ENCODE results near the gene CHMP2A.

CHMP2A gene

GRCh38 chr19:58554494-58555368 lies at the start of gene CHMP2A:
Gene CHMP2A, minus strand, starts transcription at chr19:58555105. Its CDS starts 893 bp downstream, at chr19:58554212.
- DNase-seq: peak; percentile 99

GRCh38 chr19:58586133-58586765 lies 31.3 kb upstream of the CHMP2A start:
- DNase-seq: no peak

- DNase-seq: no peak
Measured at GRCh38 chr19:58585442-58586132, 30.7 kb upstream of the CHMP2A start.

DNA sequence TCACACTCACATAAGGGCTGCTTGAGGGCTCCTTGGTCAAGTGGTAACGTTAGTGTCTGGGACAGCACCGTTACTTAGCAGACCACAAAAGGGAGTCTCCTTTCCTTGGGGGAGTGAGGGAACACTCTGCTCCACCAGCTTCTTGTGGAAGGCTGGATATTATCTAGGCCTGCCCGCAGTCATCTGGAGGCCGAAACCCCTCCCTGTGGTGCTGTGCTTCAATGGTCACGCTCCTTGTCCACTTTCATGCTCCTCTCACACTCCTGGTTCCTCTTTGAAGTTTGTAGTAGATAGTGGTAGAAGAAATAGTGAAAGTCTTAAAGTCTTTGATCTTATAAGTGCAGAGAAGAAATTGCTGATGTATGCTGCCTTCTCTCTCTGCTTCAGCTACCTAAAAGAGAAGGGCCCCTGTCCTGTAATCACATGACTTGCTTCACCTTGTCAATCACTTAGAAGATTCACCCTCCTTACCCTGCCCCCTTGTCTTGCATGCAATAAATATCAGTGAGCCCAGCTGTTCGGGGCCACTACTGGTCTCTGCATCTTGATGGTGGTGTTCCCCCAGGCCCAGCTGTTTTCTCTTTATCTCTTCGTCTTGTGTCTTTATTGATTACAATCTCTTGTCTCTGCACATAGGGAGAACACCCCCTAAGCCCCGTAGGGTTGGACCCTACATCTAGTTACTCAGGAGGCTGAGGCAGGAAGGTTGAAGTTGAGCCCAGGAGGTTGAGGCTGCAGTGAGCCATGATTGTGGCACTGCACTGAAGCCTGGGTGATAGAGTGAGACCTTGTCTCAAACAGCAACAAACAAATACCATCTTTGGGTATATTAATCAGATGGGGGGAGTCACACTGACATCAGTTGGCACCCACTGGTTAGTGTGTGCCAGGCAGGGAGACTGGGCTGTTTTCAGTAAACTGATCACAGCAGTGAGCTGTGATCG lies 29.9 kb upstream of the CHMP2A start:
- DNase-seq: no peak

DNA sequence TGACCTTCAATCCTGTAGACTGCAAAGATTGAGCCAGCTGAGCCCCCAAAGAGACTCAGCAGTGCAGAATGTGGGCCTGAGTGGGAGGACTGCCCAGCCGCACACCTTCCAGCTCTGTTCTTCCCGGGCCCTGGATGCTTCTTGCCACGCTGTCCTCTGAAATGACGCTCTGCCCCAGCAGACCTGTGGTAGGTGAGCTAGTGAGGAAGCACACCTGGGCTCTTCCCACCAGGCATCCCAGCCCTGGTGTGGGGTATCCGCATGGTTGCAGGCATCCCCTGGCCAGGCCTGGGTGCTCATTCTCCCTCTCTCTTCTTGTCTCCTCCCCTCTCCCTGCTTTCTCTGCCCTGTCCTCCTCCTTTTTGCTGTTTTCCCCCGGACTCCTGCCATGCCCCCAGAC lies 28.1 kb upstream of the CHMP2A start:
- DNase-seq: no peak

DNA sequence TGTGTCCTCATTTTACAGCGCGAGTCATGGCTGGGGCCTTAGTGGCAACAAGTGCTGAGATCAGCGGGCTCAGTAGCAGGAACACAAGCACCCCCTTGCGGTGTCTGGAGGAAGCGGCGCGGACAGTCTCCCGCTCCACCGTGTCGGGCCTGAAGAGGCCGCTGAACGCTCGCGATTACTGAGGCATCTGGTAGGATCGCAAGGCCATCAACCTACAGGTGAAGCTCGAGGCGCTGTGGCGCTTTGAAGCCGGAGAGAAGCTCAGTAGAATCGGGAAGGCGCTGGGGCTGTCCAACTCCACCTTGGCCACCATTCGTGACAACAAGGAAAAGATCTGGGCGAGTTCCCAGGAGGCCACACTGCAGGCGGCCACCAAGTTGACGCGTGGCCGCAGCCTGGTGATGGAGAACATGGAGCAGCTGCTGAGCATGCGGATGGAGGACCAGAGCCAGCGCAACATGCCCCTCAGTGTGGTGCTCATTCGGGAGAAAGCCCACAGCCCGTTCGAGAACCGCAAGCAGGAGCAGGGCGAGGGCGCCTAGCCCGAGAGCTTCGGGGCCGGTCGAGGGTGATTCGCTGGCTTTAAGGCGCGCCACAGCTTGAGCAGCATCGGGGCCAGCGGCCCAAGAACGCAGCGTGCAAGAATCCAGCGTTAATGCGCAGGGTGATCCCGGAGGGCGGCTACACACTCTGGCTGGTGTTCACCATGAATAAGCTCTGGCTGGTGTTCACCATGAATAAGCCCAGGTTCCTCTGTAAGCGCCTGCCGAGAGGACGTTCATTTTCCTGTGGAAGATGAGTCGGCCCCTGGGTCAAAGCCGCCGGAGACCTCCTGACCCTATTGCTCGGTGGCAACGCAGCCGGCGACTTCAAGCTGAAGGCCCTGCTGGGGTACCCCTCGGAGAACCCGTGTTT lies 26.6 kb upstream of the CHMP2A start:
- peak; percentile 92 for DNase-seq

DNA sequence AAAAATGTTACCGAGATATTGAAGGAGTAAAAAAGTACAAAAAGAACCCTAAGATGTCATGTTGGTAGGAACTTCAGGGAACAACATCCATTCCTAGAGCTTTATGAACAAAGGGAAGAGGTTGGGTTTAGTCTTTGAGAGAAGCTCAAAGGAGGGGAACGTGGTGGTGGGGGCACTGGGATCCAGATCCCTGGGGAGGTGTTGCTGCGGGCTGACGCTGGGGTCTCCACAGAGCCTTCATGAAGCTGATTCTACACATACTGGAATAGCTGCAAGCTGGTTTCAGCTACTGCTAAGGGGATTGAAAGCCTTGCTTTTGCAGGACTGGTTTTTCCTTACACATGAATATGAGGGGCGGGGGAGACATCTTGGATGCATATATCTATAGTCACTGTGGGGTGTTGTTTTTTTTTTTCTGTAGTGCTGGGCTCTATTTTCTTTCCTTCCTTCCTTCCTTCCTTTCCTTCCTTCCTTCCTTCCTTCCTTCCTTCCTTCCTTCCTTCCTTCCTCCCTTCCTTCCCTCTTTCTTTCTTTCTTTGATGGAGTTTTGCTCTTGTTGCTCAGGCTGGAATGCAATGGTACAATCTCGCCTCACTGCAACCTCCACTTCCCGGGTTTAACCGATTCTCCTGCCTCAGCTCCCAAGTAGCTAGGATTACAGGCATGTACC lies 24.7 kb upstream of the CHMP2A start:
- no peak for DNase-seq

GRCh38 chr19:58578012-58578925 lies 23.4 kb upstream of the CHMP2A start:
- peak; percentile 8 for DNase-seq

GRCh38 chr19:58577581-58577980 lies 22.7 kb upstream of the CHMP2A start:
- peak; percentile 0 for DNase-seq

- DNase-seq: peak; percentile 92
Measured at GRCh38 chr19:58575183-58576041, 20.5 kb upstream of the CHMP2A start.

- DNase-seq: no peak
Measured at GRCh38 chr19:58573658-58574164, 18.8 kb upstream of the CHMP2A start.

DNA sequence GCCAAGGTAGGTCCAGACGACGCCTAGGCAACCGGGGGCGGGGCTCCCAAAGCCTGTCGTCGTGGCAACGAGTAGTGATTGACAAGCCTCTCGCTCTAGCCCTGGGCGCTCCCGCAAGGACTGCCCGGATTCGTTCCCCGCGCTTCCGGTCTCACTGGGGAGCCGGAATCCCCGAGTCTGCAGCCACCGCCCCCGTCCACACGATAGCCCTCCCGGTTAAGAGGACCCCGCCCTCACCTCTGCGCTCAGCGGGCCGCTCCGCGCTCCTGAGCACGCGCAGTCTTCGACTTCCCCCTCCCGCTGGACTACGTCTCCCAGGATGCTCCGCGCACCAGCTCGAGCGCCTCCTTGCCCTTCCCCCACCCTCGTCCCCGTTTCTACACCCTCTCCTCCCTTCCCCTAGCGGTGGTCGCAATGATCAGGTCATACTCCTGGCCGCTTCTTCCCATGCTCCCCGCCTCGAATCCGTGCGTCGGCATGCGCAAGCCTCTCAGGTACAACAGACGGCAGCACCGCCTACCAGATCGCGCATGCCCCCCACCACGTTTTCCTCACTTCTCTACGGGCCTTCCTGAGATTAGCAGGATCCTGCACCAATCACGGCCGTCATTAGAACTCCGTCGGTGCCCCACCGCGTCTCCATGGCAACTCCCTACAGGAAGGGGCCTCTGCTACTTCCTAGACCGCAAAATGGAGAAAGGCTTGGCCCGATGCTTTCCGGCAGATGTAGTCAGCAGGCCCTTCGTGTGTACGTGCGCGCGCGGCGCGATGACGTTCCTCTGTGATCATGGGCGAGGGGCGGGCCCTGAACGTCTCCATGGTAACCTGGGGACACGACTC lies 18.1 kb upstream of the CHMP2A start, which contains the start of gene MZF1:
Gene MZF1 (minus strand): TSS at position 518 of the 840 bp plus-strand sequence. CDS start 1,946 bp downstream, outside the sequence.
- DNase-seq: peak; percentile 100

- no peak for DNase-seq
Measured at GRCh38 chr19:58572026-58572817, 17.3 kb upstream of the CHMP2A start.

DNA sequence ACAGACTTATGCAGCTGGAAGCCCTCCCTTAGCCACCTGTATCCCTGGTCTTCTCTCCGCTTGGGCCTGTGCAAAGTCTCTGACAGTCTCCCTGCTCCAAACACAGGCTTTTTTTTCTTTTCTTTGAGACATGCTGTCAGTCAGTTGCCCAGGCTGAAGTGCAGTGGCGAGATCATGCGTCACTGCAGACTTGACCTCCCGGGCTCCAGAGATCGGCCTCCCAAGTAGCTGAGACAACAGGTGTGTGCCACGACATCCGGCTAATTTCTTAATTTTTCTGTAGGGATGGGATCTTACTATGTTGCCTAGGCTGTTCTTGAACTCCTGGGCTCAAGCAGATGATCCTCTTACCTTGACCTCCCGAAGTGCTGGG lies 16.7 kb upstream of the CHMP2A start:
- no peak for DNase-seq

DNA sequence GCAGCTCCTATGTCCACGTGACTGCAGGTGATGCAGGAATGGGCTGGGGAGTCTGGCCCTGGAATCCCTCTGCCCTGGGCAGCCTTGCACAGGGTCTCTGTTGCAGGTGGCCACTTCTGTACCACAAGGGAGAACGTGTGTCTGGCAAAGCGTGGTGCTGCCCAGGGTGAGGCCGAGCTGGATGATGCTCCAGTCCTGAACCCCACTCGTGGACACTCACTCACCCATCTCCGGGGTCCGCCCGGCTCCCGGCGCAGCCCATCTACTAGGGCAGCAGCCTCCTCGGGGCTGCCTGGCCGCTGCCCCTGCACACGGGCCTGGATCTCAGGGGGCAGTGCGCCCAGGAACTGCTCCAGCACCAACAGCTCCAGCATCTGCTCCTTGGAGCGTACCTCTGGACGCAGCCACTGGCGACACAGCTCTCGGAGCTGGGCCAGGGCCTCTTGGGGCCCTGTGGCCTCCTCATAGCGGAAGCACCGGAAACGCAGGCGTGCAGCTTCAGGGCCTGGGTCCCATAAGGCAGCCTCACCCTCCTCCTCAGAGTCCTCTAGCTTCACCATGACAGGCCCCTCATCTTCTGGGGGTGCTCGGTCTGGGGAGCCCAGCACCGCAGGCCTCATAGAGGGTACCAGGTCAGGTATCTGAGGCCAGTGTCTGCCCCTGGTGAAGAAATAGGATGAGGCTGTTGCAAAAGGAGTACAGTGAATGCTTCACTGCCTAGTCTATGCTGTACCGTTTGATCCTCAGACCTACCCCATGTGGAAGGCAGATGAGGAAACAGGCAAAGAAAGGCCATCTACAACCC lies 16.1 kb upstream of the CHMP2A start:
- DNase-seq: no peak

Data from activated CD4-positive, alpha-beta T cell treated with anti-CD3 and anti-CD28 coated beads, Interleukin-10, Interleukin-2, amounts not matched to agents 100 ng/mL and 50 ng/mL, durations not matched to agents 16 hours and 8 hours (primary cell).